ENCODE data around the gene FBXO28. TPM values are rescaled to one million over a fixed set of nuclear protein-coding genes. Genes with fewer than 3 reads are reported as not detected.

The FBXO28 gene
- polyA plus RNA-seq, 4 donors, result 24.1 to 34.7 (median 32.9) TPM

DNA sequence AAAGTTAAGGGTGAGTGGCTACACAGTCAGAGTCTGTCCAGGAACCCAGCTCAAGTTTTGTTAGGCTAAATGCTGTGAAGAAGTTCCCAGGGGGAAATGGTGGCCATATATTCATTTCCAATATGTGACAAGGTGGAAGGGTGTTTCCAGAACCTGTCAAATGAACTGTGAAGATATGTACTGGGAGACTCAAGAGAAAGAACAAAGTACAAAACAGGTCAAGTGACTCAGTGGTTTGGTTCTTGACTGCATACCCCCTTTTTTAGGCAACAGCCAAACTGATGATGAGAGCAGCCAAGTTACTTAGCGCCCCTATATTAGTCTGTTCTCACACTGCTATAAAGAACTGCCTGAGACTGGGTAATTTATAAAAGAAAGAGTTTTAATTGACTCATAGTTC is 18.6 kb upstream of the FBXO28 start:
- DNase-seq (ENCODE audit: low read depth in 4 of 4, low spot score in 3 of 4), result no peak

GRCh38 chr1:224095867-224096266 is 18.0 kb upstream of the FBXO28 start:
- no peak for DNase-seq (ENCODE audit: low read depth in 4 of 4, low spot score in 3 of 4)

GRCh38 chr1:224096773-224097172 is 17.1 kb upstream of the FBXO28 start:
- DNase-seq (ENCODE audit: low read depth in 4 of 4, low spot score in 3 of 4), result no peak

GRCh38 chr1:224098007-224098406 is 15.9 kb upstream of the FBXO28 start:
- DNase-seq (ENCODE audit: low read depth in 4 of 4, low spot score in 3 of 4), result no peak

GRCh38 chr1:224106568-224107281 is 7.2 kb upstream of the FBXO28 start:
- no peak for DNase-seq (ENCODE audit: low read depth in 4 of 4, low spot score in 3 of 4)

- DNase-seq (ENCODE audit: low read depth in 4 of 4, low spot score in 3 of 4), result no peak
These were observed 6.7 kb upstream of the FBXO28 start for GRCh38 chr1:224107282-224107625.

GRCh38 chr1:224108991-224109390 is 4.9 kb upstream of the FBXO28 start:
- DNase-seq (ENCODE audit: low read depth in 4 of 4, low spot score in 3 of 4), result no peak

GRCh38 chr1:224109981-224110380 is 3.9 kb upstream of the FBXO28 start:
- no peak for DNase-seq (ENCODE audit: low read depth in 4 of 4, low spot score in 3 of 4)

DNA sequence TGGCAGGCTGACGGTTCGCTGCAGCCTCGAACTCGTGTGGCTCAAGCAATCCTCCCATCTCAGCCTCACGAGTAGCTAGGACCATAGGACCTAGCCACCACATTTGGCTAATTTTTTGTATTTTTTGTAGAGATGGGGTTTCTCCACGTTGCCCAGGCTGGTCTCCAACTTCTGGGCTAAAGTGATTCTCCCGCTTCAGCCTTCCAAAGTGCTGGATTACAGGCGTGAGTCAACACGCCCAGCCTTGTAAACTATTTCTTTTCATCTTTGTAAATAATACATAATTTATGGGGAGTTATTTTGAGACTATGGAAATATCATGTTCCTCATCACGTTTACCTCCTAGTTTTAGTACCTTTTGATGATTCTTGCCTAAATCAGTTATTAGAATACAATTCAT is 906 bp upstream of the FBXO28 start:
- no peak for DNase-seq (ENCODE audit: low read depth in 4 of 4, low spot score in 3 of 4)

DNA sequence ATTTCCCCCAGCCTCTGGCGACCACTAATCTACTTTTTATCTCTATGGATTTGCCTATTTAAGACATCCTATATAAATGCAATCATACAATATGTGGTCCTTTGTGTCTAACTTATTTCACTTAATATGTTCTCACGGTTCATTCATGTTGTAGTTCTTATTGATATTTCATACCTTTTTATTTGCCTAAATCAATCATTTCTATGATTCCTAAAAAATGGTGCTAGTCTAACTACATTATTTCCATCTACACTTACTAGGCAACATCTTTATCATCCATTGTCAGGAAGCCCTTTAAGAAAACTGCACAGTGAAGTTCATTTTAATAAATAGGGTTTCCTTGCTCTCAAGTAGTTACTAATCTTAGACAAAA is 380 bp upstream of the FBXO28 start:
- no peak for DNase-seq (ENCODE audit: low read depth in 4 of 4, low spot score in 3 of 4)

DNA sequence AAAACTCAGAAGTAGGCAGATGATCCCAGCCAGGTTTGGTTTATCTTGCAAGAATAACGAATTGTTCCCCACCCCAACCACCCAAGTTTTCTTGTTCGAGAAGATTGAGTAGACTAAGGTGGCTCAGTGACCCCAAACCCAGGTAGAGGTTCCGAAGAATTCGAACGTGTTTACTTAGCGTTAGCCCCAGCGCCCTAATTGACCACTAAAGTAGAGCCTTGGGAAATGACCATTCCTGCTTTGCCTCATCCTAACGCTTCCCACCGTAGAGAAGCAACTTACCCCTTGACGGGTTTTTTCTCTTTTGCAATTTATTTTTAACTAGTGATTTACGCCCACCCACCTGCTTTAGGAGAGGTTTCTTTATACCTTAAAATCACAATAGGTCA is 870 bp downstream of the FBXO28 start:
- no peak for DNase-seq (ENCODE audit: low read depth in 4 of 4, low spot score in 3 of 4)

DNA sequence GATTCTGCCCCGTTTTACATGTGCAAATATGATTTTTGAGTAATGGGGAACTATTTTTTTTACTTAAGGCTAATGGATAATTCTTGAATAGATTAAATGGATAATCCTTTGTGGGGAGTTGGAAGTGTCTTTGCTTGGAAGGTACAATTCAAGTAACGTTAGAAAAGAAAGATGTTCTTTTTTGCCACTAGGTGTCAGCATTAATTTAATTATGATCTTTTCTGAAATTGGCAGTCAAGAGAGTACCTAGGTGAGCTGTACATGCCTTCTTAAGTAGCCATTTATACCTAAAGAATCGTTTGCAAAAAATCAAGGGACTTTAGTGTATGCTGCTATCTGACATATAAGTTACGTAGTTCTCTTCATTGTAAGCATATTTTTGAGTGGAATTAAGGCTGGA is 2.2 kb downstream of the FBXO28 start:
- DNase-seq (ENCODE audit: low read depth in 4 of 4, low spot score in 3 of 4), result peak in 1 of 4 donors; percentile 12

DNA sequence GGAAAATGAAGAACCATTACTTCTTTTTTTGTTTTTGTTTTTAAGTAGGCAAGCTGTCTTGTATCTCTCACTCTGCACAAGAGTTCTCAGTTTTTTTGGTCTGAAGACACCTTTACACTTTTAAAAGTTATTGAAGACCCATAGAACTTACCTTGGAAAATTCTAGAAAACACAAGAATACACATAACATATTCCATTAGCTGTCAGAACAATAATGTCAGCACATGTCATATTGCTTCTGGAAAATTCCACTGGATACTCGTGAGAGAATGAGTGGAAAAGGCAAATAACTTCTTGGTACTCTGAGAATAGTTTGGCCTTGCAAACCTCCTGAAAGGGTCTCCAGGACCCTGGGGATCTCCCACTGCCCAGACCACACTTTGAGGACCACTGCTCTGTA is 4.8 kb downstream of the FBXO28 start:
- DNase-seq (ENCODE audit: low read depth in 4 of 4, low spot score in 3 of 4), result no peak

GRCh38 chr1:224123136-224123535 is 9.2 kb downstream of the FBXO28 start:
- DNase-seq (ENCODE audit: low read depth in 4 of 4, low spot score in 3 of 4), result no peak

DNA sequence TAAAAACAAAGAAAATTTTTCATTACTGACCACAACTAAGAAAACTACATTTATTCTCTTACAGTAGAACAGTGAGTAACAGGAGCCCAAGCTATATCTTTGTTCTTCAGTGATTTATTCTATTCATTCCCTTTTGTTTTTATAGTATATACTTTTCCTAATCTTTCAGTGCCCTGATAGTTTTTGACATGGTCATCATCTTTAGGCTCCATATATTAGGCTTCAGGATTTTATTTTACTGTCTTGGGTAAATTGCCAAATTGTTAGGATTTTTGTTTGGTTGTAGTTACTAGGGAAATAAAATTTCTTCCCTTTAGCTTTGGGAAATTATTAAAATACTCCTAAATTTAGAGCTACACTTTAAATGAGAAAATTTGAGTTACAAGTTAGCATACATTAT is 10.3 kb downstream of the FBXO28 start:
- no peak for DNase-seq (ENCODE audit: low read depth in 4 of 4, low spot score in 3 of 4)

DNA sequence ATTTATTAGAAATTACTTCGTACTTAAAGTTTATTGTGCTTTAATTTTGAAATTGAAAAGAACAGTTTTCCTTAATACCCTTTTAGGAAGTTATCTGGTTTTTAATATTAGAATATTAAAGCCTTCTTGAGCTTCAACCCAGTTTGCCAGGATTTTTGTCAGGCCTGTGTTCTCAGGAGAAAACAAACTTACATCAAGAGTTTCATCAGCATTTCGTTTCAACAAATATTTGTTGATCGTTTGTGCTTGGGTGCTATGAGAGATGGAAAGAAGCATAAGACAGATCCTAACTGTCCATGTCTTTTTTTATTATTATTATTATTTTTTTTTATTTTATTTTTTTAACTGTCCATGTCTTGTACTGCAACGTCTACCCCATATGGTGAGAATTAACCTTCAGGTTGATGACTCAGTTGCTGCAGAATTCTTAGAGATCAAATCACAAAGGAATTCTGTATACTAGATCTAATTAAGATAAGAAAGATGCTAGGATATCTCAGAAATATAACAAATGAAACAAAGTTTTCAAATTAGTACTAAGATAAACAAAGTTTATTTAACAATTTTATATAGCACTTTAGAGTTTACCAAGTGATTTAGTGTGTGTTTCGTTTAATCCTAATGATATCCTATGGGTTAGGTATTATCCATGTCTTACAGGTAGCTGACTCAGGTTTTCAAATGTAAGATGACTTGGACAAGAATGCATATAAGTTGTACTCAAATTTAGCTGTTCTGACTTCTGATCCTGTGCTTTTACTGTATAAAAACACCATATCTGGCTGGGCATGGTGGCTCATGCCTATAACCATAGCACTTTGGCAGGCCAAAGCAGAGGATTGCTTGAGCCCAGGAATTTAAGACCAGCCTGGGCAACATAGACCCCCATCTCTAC is 14.3 kb downstream of the FBXO28 start:
- DNase-seq (ENCODE audit: low read depth in 4 of 4, low spot score in 3 of 4), result no peak

DNA sequence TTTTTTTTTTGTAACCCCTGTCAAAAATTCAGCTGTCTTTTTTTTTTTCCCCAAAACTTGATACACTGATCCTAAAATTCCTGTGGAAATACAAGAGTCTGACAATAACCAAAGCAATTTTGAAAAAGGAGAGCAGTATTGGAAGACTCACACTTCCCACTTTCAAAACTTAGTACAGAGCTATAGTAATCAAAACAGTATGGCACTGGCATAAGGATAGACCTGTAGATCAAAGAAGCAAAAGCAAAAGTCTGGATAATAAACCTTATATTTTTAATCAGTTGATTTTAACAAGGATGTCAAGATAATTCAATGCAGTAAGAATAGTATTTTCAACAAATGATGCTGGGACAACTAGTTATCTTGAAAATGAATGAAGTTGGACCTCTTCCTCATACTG is 17.3 kb downstream of the FBXO28 start:
- DNase-seq (ENCODE audit: low read depth in 4 of 4, low spot score in 3 of 4), result no peak

GRCh38 chr1:224132901-224133300 is 19.0 kb downstream of the FBXO28 start:
- no peak for DNase-seq (ENCODE audit: low read depth in 4 of 4, low spot score in 3 of 4)

DNA sequence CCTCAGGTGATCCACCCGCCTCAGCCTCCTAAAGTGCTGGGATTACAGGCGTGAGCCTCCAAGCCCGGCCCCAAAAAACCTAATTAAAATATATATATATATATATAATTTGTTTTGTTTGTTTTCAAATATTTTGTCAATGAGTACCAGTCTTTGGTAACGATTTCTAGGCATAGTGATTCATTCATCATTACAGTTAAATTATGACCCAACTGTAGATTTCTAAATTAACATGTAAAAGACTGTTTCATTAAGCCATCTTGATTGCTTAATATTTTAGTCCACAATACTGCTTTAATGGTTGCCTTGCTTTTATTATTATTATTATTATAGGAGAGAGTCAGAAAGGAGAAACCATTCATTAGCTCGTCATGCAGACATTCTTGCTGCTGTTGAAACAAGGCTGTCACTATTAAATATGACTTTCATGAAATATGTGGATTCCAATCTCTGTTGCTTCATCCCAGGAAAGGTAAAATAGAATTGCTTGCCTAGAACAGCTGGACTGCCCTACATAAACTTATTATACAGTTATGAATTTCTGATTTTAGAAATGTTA is 19.9 kb downstream of the FBXO28 start:
- DNase-seq (ENCODE audit: low read depth in 4 of 4, low spot score in 3 of 4), result no peak

DNA sequence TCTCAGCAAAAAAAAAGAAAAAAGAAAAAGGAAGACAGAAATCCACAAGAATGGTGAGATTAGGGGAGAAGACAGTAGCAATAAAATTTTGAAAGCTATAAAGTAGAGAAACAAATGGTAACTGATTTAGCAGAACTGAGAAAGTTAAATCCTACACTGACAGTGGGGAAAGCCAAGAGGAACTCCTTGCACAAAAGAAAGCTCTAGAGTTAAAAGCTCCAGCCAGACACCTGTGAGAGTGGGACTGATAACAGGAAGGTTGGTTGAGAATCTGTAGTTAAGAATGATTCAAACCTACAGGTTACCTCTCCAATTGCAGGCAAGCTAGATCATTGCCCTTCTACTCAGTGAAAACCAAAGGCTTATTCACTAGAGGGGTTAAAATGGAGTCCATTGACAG is 23.6 kb downstream of the FBXO28 start:
- DNase-seq (ENCODE audit: low read depth in 4 of 4, low spot score in 3 of 4), result no peak

GRCh38 chr1:224138198-224138597 is 24.3 kb downstream of the FBXO28 start:
- DNase-seq (ENCODE audit: low read depth in 4 of 4, low spot score in 3 of 4), result no peak

DNA sequence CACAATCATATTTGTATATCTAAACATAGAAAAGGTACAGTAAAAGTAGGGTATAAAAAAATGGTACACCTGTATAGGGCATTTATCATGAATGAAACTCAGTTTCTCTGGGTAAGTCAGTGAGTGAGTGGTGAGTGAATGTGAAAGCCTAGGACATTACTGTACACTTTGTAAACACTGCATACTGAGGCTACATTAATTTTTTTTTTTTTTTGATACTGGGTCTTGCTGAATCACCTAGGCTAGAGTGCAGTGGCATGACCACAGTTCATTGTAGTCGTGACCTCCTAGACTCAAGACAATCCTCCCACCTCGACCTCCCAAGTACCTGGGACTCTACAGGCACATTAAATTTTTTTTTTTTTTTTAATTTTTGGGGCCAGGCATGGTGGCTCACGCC is 27.8 kb downstream of the FBXO28 start:
- DNase-seq (ENCODE audit: low read depth in 4 of 4, low spot score in 3 of 4), result no peak
